Neural crest cell (in vitro differentiated cells): ENCODE measurements around the gene ATG7. TPM values are rescaled to one million over a fixed set of nuclear protein-coding genes. Genes with fewer than 3 reads are reported as not detected.

ENCODE experiments used
- DNase-seq: peaks from one replicate; pipeline ENCODE4 v3.0.0; 2021; ENCODE audit warnings: low read depth, mixed read lengths, low spot score
- H3K27ac Mint-ChIP-seq: one replicate; pipeline ENCODE4 v1.8.0; 2021; ENCODE audit warnings: mild to moderate bottlenecking, mixed read lengths; ENCODE audit not compliant: unreplicated experiment
- H3K27me3 Mint-ChIP-seq: 2 replicates; pipeline ENCODE4 v1.8.0; 2021; ENCODE audit warnings: low read depth, mild to moderate bottlenecking, mixed read lengths
- H3K36me3 Mint-ChIP-seq: 2 replicates; pipeline ENCODE4 v1.8.0; 2021; ENCODE audit warnings: low read depth, mild to moderate bottlenecking, mixed read lengths
- H3K4me1 Mint-ChIP-seq: 2 replicates; pipeline ENCODE4 v1.8.0; 2021; ENCODE audit warnings: mixed read lengths
- H3K4me3 Mint-ChIP-seq: one replicate; pipeline ENCODE4 v1.8.0; 2021; ENCODE audit warnings: mild to moderate bottlenecking, mixed read lengths
- H3K9me3 Mint-ChIP-seq: 2 replicates; pipeline ENCODE4 v1.8.0; 2021; ENCODE audit warnings: mixed read lengths
- total RNA-seq: library from RNA; stranded (reverse); gene quantifications from 2 replicates; pipeline ENCODE4 v1.2.1, GENCODE V29; 2021
- TF ChIP-seq, protein P1 (sequence below): fragments of 200-600 bp; sonication (generic); conservative IDR thresholded peaks from 2 replicates; pipeline ENCODE4 v1.5.0; 2021; ENCODE audit warnings: antibody characterized with exemption, mild to moderate bottlenecking

The ATG7 gene
- total RNA-seq, 1 donor from 2014 or later = 29.6 TPM

DNA sequence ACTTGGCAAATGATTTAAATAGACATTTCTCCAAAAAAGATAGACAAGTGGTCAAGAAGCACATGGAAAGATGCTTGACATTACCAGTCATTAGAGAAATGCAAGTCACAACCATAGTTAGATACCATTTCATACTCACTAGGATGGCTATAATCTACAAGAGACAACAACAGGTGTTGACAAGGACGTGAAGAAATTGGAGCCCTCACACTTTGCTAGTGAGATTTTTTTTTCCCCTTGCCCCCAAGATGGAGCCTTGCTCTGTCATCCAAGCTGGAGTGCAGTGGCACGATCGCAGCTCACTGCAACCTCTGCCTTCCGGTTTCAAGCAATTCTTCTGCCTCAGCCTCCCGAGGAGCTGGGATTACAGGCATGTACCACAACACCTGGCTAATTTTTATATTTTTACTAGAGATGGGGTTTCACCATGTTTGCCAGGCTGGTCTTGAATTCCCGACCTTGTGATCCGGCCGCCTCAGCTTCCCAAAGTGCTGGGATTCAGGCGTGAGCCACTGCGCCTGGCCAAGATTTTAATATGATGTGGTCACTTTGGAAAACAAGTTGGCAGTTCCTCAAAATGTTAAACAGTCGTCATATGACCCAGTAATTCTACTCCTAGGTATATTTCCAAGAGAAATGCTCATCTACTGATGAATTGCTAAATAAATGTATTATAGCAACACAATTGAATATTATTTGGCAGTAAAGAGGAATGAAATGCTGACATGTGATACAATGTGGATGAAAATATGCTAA is 103.3 kb downstream of the ATG7 start:
- H3K27ac Mint-ChIP-seq = no peak overlapping the region
- TF ChIP-seq, protein P1, sequence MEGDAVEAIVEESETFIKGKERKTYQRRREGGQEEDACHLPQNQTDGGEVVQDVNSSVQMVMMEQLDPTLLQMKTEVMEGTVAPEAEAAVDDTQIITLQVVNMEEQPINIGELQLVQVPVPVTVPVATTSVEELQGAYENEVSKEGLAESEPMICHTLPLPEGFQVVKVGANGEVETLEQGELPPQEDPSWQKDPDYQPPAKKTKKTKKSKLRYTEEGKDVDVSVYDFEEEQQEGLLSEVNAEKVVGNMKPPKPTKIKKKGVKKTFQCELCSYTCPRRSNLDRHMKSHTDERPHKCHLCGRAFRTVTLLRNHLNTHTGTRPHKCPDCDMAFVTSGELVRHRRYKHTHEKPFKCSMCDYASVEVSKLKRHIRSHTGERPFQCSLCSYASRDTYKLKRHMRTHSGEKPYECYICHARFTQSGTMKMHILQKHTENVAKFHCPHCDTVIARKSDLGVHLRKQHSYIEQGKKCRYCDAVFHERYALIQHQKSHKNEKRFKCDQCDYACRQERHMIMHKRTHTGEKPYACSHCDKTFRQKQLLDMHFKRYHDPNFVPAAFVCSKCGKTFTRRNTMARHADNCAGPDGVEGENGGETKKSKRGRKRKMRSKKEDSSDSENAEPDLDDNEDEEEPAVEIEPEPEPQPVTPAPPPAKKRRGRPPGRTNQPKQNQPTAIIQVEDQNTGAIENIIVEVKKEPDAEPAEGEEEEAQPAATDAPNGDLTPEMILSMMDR = no peak

DNA sequence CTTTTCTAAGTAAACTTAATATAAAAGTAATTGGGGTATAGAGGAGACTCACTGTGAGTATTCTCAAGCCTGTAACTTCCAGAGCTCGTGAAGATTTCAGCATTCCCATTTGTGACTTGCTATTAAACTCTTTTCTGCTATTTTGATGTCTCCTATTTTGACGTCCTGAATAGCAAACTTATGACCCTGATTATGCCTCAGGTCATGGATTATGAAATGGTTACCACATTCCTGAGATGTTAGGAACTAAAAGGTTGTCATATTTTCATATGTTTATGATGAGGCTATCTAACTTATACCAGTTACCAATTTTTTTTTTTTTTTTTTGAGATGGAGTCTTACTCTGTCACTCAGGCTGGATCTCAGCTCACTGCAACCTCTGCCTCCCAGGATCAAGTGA is 105.5 kb downstream of the ATG7 start:
- no peaks in the 10 kb centered on the region for H3K9me3 Mint-ChIP-seq
- peaks cover 30% of the 10 kb centered on the region for H3K4me1 Mint-ChIP-seq
- no peaks in the 10 kb centered on the region for H3K27me3 Mint-ChIP-seq
- no peaks in the 10 kb centered on the region for H3K36me3 Mint-ChIP-seq
- DNase-seq = no peak
- H3K4me3 Mint-ChIP-seq = no peak overlapping the region
- TF ChIP-seq, protein P1 = no peak
- H3K27ac Mint-ChIP-seq = no peak overlapping the region

More for the DNA sequence above, 103.3 kb downstream of the ATG7 start:
- no peaks in the 10 kb centered on the region for H3K36me3 Mint-ChIP-seq
- H3K9me3 Mint-ChIP-seq = no peaks in the 10 kb centered on the region
- DNase-seq = no peak
- H3K4me3 Mint-ChIP-seq = no peak overlapping the region
- H3K4me1 Mint-ChIP-seq = peaks cover 15% of the 10 kb centered on the region
- no peaks in the 10 kb centered on the region for H3K27me3 Mint-ChIP-seq

DNA sequence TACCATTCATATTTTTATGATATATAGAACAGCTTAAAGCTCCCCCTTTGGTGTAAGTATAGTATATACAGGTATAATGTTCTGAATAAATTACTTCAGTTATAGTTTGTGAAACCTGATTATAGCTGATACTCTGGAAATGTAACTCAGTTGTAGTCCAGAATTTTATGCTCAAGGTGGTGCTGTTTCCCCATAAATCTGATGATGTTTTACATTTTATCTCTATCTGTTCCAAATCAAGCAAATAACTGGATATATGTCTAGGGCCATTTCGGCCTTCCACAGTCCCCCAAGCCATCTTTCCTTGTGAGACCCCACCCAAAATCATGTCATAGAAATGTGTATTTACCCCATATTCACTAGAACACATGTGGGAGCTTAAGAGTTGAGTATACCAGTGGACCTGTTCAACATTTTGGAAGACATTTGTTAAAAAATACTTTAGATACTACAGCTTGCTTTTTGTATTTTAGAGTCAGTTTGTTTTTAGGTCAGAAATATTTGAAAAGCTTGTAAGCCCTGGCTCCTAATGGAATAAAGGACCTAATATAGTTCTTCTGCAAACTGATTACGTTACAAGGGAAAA is 107.1 kb downstream of the ATG7 start:
- H3K27me3 Mint-ChIP-seq = no peaks in the 10 kb centered on the region
- DNase-seq = peak; percentile 19
- peak overlapping the region; percentile 29 for H3K27ac Mint-ChIP-seq
- no peaks in the 10 kb centered on the region for H3K36me3 Mint-ChIP-seq
- no peaks in the 10 kb centered on the region for H3K9me3 Mint-ChIP-seq
- TF ChIP-seq, protein P1 = peak; percentile 86
- peak overlapping the region; percentile 61 for H3K4me3 Mint-ChIP-seq
- peaks cover 30% of the 10 kb centered on the region for H3K4me1 Mint-ChIP-seq

DNA sequence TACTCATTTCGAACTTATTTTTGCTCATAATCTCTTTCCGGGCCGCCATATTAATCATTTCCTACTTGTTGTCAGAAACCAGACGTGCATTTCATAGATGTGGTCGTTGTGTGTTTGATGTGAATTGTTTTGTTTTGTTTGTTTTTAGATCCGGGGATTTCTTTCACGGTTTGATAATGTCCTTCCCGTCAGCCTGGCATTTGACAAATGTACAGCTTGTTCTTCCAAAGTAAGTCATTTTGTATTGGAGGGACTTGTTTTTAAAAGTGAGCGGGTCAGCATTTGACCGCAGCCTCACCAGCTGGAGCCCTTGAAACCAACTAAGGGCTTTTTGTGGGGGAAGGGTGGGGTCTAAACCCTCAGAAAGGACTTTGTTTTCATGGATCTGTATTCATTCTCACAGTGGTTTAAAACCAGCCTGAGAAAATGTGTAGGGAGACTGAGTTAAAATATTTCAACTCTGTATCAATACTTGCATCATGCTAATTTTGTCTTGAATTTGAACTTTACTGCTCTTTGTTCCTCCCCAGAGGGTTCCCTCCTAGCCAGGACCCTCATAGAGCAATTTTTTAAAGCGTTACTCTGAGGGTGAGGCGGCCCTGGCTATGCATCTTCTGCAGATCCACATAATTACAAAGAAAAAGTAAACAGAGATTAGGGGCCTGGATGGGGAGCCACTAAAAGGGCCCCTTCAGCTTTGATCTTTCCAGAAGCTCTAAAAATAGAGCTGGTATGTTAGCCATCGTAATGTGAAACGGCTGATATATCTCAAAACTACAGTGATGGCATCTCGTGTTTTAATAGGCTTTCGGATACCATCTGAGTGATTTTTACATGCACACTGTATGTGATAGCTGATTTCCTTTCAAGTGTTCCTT is 107.9 kb downstream of the ATG7 start:
- no peak for DNase-seq
- H3K27me3 Mint-ChIP-seq = no peaks in the 10 kb centered on the region
- no peaks in the 10 kb centered on the region for H3K9me3 Mint-ChIP-seq
- H3K27ac Mint-ChIP-seq = peak overlapping the region; percentile 79
- TF ChIP-seq, protein P1 = no peak
- H3K4me3 Mint-ChIP-seq = peak overlapping the region; percentile 27
- H3K36me3 Mint-ChIP-seq = no peaks in the 10 kb centered on the region
- peaks cover 31% of the 10 kb centered on the region for H3K4me1 Mint-ChIP-seq

DNA sequence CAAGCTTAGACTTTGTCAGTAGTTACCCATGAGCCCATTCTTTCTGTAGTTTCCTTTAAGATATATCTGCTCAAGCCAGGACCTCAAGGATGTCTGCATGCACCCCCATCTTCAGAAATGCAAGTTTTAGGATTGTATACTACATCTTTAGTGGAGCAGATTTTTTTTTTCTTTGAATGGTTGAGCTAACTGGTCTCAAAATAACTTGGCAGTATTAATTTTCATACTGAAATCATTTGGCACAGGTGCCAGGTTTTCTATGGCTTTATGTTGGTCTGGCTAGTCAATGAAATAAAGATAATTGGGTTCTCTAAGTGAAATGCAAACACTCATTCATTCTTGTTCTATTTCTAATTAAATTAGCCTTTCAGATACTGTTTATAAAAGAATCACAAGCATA is 108.9 kb downstream of the ATG7 start:
- H3K27me3 Mint-ChIP-seq = no peaks in the 10 kb centered on the region
- no peaks in the 10 kb centered on the region for H3K9me3 Mint-ChIP-seq
- H3K4me3 Mint-ChIP-seq = no peak overlapping the region
- TF ChIP-seq, protein P1 = no peak
- no peak for DNase-seq
- peaks cover 39% of the 10 kb centered on the region for H3K4me1 Mint-ChIP-seq
- no peaks in the 10 kb centered on the region for H3K36me3 Mint-ChIP-seq
- no peak overlapping the region for H3K27ac Mint-ChIP-seq
